ENCODE data around the gene BACE1.

The BACE1 gene

GRCh38 chr11:117318738-117319137, 2.7 kb upstream of the BACE1 start:
- no peak for DNase-seq (ENCODE audit: low spot score)
- TF ChIP-seq, protein P1, sequence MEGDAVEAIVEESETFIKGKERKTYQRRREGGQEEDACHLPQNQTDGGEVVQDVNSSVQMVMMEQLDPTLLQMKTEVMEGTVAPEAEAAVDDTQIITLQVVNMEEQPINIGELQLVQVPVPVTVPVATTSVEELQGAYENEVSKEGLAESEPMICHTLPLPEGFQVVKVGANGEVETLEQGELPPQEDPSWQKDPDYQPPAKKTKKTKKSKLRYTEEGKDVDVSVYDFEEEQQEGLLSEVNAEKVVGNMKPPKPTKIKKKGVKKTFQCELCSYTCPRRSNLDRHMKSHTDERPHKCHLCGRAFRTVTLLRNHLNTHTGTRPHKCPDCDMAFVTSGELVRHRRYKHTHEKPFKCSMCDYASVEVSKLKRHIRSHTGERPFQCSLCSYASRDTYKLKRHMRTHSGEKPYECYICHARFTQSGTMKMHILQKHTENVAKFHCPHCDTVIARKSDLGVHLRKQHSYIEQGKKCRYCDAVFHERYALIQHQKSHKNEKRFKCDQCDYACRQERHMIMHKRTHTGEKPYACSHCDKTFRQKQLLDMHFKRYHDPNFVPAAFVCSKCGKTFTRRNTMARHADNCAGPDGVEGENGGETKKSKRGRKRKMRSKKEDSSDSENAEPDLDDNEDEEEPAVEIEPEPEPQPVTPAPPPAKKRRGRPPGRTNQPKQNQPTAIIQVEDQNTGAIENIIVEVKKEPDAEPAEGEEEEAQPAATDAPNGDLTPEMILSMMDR (IDR thresholded peaks at IDR 0.05; ENCODE audit: extremely low read depth, missing control alignments) = no peak

DNA sequence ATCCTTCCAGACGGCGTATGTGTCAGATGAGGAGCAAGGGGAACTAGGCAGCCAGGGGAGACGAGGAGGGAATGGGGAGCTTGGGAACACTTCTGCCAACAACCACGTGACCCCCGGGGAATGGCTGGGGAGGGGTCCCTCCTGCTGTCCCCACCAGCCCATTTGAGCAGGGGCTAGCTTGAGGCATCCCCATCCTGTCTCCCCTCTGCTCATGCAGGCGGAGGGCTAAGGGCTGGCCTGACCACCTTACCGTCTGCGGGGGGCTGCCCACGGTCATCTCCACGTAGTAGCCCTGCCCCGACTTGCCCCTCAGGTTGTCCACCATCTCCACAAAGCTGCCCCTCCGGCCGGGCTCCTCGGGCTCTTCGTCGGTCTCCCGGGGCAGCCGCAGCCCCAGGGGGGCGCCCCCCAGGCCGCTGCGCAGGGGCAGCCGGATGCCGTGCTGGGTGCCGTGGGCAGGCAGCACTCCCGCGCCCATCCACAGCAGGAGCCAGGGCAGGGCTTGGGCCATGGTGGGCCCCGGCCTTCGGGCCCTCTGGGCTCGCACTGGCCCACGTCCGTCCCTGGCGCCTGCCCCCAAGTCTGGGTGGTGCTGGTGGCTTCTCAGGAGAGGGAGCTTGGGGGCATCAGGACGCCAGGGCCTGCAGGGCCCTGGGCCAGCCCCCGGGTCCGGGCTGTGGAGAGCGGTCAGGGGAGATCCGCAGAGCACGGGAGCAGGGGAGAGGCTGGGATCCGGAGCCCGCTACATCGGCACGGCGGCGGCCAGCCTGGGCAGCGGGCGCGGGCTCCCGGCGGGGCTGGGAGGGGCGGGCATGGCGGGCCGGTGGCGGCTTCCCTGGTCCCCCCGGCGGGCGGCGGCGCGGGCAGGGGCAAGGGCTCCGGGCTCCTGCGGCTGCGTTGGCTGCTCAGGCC, 515 bp downstream of the BACE1 start:
- peak; percentile 61 for DNase-seq (ENCODE audit: low spot score)
- TF ChIP-seq, protein P1 (IDR thresholded peaks at IDR 0.05; ENCODE audit: extremely low read depth, missing control alignments) = no peak

DNA sequence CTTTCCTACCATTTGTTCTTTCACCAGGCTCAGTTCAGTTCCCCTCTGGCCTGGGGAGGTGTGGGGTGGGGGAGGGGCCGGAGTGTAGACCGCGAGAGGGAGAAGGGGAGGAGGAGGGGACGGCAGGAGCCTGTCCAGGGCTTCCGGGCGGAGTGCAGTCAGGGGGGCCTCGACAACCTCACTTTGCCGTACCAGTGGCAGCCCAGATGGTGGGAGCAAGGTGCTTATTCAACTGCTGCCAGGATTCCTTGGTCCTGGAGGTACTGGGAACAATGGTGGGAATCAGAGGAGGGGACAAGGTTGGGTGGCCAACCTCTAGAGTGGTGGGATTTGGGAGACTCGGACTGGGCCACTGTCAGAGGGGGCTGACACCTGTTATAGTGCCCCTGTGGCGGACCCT, 1.2 kb downstream of the BACE1 start:
- no peak for DNase-seq (ENCODE audit: low spot score)
- TF ChIP-seq, protein P1 (IDR thresholded peaks at IDR 0.05; ENCODE audit: extremely low read depth, missing control alignments) = no peak

- TF ChIP-seq, protein P1 (IDR thresholded peaks at IDR 0.05; ENCODE audit: extremely low read depth, missing control alignments) = no peak
- DNase-seq (ENCODE audit: low spot score) = no peak
Measured at GRCh38 chr11:117313828-117314768, 2.0 kb downstream of the BACE1 start.

DNA sequence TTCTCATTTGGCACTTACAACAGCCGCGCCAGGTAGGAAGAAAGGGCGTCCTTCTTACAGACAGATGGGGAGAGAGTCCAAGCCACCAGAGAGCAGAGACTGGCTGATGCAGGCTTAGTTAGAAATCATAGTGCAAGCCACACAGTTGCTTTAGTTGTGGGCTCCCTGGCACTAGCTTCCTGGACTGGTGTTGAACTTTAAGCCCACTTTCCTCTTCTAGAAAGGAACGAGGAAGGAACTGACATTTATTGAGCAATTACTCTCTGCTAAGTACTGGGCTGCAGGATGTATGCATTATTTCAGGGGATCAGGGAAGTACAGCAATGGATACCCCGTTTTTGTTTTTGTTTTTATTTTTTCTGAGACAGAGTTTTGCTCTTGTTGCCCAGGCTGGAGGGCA, 3.0 kb downstream of the BACE1 start:
- DNase-seq (ENCODE audit: low spot score) = no peak

GRCh38 chr11:117309310-117309709, 6.7 kb downstream of the BACE1 start:
- no peak for DNase-seq (ENCODE audit: low spot score)
- TF ChIP-seq, protein P1 (IDR thresholded peaks at IDR 0.05; ENCODE audit: extremely low read depth, missing control alignments) = no peak

More for the DNA sequence above, 3.0 kb downstream of the BACE1 start:
- TF ChIP-seq, protein P1 (IDR thresholded peaks at IDR 0.05; ENCODE audit: extremely low read depth, missing control alignments) = no peak

DNA sequence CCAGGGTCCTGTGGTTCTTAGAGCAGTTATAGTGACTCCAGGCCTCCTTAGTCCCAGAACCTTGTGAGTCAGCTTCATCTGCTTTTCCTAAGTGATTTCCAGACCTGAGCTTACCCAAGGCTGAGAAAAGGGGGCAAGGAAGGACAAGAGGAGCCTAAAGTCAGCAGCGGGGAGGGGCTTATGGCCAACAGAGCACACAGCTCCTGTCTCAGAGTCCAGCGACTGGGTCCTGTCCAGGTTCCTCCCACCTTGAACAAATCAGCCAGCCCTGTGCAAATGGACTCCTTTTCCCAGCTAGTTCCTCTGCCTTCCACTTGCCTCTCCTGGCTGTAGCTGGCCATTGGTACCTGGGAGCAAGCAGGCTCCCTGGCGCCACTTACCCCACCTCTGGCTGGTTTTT, 10.9 kb downstream of the BACE1 start:
- no peak for DNase-seq (ENCODE audit: low spot score)
- TF ChIP-seq, protein P1 (IDR thresholded peaks at IDR 0.05; ENCODE audit: extremely low read depth, missing control alignments) = no peak
